GM12878 (cell line): ENCODE results near the gene TXLNA. TPM values are rescaled to one million over a fixed set of nuclear protein-coding genes. Genes with fewer than 3 reads are reported as not detected.

Source experiments
- ATAC-seq: fragments of 200-7000 bp; cut with Tn5 transposase; 3 replicates; pipeline ENCODE4 v1.9.1; 2020; ENCODE audit warnings: mild to moderate bottlenecking, moderate library complexity
- BruUV-seq: library from RNA; stranded (reverse); fragments of 400-500 nt; replicated peaks from 2 replicates; lab custom pipeline; 2021; lab: Mats Ljungman, UMichigan
- CTCF ChIA-PET: fragments of 300-600 bp; sonication (Branson Sonifier 250); formaldehyde crosslinking; extraction: SDS; loops from one replicate; lab custom pipeline; 2021; ENCODE audit warnings: inconsistent platforms; lab: Yijun Ruan, JAX
- POLR2A ChIA-PET: fragments of 350-600 bp; formaldehyde crosslinking; extraction: SDS; loops from one replicate; lab custom pipeline; 2021; ENCODE audit warnings: inconsistent platforms; lab: Charles Lee
- RAD21 ChIA-PET: fragments of 300-600 bp; sonication (Branson Sonifier 250); formaldehyde crosslinking; loops from one replicate; lab custom pipeline; 2023; ENCODE audit warnings: antibody characterized with exemption; ENCODE audit not compliant: unreplicated experiment; lab: Charles Lee
- SMC1A ChIA-PET: fragments of 300-600 bp; sonication (Branson Sonifier 250); formaldehyde crosslinking; loops from one replicate; lab custom pipeline; 2023; ENCODE audit not compliant: unreplicated experiment, uncharacterized antibody; lab: Charles Lee
- DNase-seq: peaks from one replicate; pipeline ENCODE4 v3.0.0-alpha.2; 2011; ENCODE audit warnings: low read depth, low spot score
- FAIRE-seq: peaks from 3 replicates; lab custom pipeline; 2011; peaks lifted over from hg19 to GRCh38; lab: Jason Lieb, UNC
- H2AFZ ChIP-seq: 2 replicates; pipeline ENCODE4 v1.6.0; 2011; ENCODE audit warnings: low read depth, low read length, control low read depth; ENCODE audit not compliant: control insufficient read depth
- H3K27ac ChIP-seq: 2 replicates; pipeline ENCODE4 v1.5.1; 2011; ENCODE audit warnings: control low read depth; ENCODE audit not compliant: control insufficient read depth, insufficient read depth
- H3K27me3 ChIP-seq, 2 experiments: replicated peaks in 1 of 2; 2 replicates each; pipeline versions ENCODE4 v1.6.0 to v1.6.1; 2011; ENCODE audit warnings: low read length in 1 of 2; ENCODE audit not compliant: control insufficient read depth in 2 of 2, insufficient read depth in 2 of 2
- H3K36me3 ChIP-seq, 2 experiments: 2 replicates each; pipeline ENCODE4 v1.5.1; 2011; ENCODE audit warnings: low read length in 1 of 2; ENCODE audit not compliant: control insufficient read depth in 2 of 2, insufficient read depth in 2 of 2
- H3K4me1 ChIP-seq: 2 replicates; pipeline ENCODE4 v1.6.1; 2011; ENCODE audit warnings: mild to moderate bottlenecking, low read length, moderate library complexity, mixed read lengths; ENCODE audit not compliant: control insufficient read depth, insufficient read depth
- H3K4me2 ChIP-seq: 2 replicates; pipeline ENCODE4 v1.6.0; 2011; ENCODE audit warnings: control low read depth; ENCODE audit not compliant: control insufficient read depth, insufficient read depth
- H3K4me3 ChIP-seq: fragments of 200-600 bp; sonication (generic); 2 replicates; pipeline ENCODE4 v1.5.1; 2016
- H3K79me2 ChIP-seq: 2 replicates; pipeline ENCODE4 v1.6.0; 2011; ENCODE audit warnings: low read length; ENCODE audit not compliant: control insufficient read depth, insufficient read depth
- H3K9ac ChIP-seq: 2 replicates; pipeline ENCODE4 v1.8.0; 2011; ENCODE audit warnings: low read length, control low read depth, mixed read lengths; ENCODE audit not compliant: control insufficient read depth, insufficient read depth
- H3K9me3 ChIP-seq: replicated peaks from 3 replicates; pipeline ENCODE4 v1.5.1; 2011; ENCODE audit warnings: mild to moderate bottlenecking, low read length; ENCODE audit not compliant: control insufficient read depth, insufficient read depth
- H4K20me1 ChIP-seq: 2 replicates; pipeline ENCODE4 v1.6.0; 2011; ENCODE audit not compliant: control insufficient read depth, insufficient read depth
- CBFB ChIP-seq: IDR thresholded peaks from 2 replicates; pipeline ENCODE4 v1.6.1; 2016; ENCODE audit warnings: antibody characterized with exemption, low read depth
- CBX3 ChIP-seq: fragments of 200-600 bp; sonication (generic); IDR thresholded peaks from 2 replicates; pipeline ENCODE4 v1.6.1; 2016; ENCODE audit warnings: low read depth, borderline replicate concordance
- CEBPB ChIP-seq, 2 experiments: fragments of 150-350 bp in 1 of 2; IDR thresholded peaks; 2 replicates each; pipeline ENCODE4 v1.6.1; 2012 to 2014; ENCODE audit warnings: low read depth in 2 of 2, low read length in 2 of 2, borderline replicate concordance in 1 of 2, inconsistent platforms in 1 of 2
- IRF4 ChIP-seq: IDR thresholded peaks from 2 replicates; pipeline ENCODE4 v1.6.1; 2011; ENCODE audit warnings: low read depth, low read length
- MTA2 ChIP-seq: fragments of 450-650 bp; IDR thresholded peaks from 2 replicates; pipeline ENCODE4 v1.6.1; 2016; ENCODE audit warnings: low read depth, mild to moderate bottlenecking, moderate library complexity
- MYC ChIP-seq: IDR thresholded peaks from 2 replicates; pipeline ENCODE4 v1.6.1; 2011; ENCODE audit warnings: mild to moderate bottlenecking, low read length, moderate library complexity, inconsistent platforms; ENCODE audit not compliant: insufficient read depth, insufficient replicate concordance, insufficient read length, severe bottlenecking
- NBN ChIP-seq: fragments of 450-650 bp; IDR thresholded peaks from 2 replicates; pipeline ENCODE4 v1.6.1; 2016
- NFXL1 ChIP-seq: fragments of 450-650 bp; IDR thresholded peaks from 2 replicates; pipeline ENCODE4 v1.6.1; 2017; ENCODE audit warnings: antibody characterized with exemption, mild to moderate bottlenecking, borderline replicate concordance
- NRF1 ChIP-seq: conservative IDR thresholded peaks from 2 replicates; pipeline ENCODE4 v1.6.1; 2011; ENCODE audit warnings: mild to moderate bottlenecking, low read depth, low read length, improper control_type of control experiment
- POLR2AphosphoS2 ChIP-seq: IDR thresholded peaks from 2 replicates; pipeline ENCODE4 v1.6.1; 2011; ENCODE audit warnings: low read depth, mild to moderate bottlenecking, low read length, improper control_type of control experiment, moderate library complexity
- TCF12 ChIP-seq: IDR thresholded peaks from 2 replicates; pipeline ENCODE4 v1.6.1; 2011; ENCODE audit warnings: low read depth, mild to moderate bottlenecking, low read length
- YY1 ChIP-seq: IDR thresholded peaks from 2 replicates; pipeline ENCODE4 v1.6.1; 2011; ENCODE audit warnings: low read depth, mild to moderate bottlenecking, low read length
- WGBS: methylation state at CpG from one replicate; pipeline ENCODE4 v1.1.6; 2016; ENCODE audit warnings: low lambda C conversion rate; ENCODE audit not compliant: insufficient replicate concordance, insufficient coverage; ENCODE audit errors: missing lambda C conversion rate; 5-methylcytosine and 5-hydroxymethylcytosine counted together
- in situ Hi-C: fragments of 300-500 bp; cut with MboI; formaldehyde crosslinking; loops from 9 replicates; pipeline ENCODE4 v1.14.3; 2018; ENCODE audit warnings: mixed read lengths
- intact Hi-C: fragments of 100-400 bp; cut with micrococcal nuclease; formaldehyde crosslinking; loops from one replicate; pipeline ENCODE4 v1.14.2; 2022; ENCODE audit not compliant: unreplicated experiment
- polyA plus RNA-seq, 11 experiments: library from polyadenylated mRNA; depleted of rRNA in 4 of 11; unstranded in 6 of 11; stranded (reverse) in 5 of 11; fragments of >200 nt; fragmentation: Nextera tagmentation in 4 of 11; fragmentation: Illumina TruSeq in 1 of 11; extraction: Ambion mirVana in 4 of 11; extraction: Trizol in 1 of 11; gene quantifications; 1 replicate in 1 of 11; 2 replicates in 10 of 11; pipeline versions ENCODE4 v1.2.1 to v1.2.3, GENCODE V29; 2011 to 2016; ENCODE audit warnings: inconsistent platforms in 2 of 11, missing spikeins in 2 of 11, low read depth in 1 of 11
- total RNA-seq, 4 experiments: library from RNA; depleted of rRNA in 3 of 4; stranded (reverse); fragments of >200 nt in 3 of 4; fragmentation: Illumina TruSeq in 1 of 4; extraction: Trizol in 1 of 4; gene quantifications; 2 replicates each; pipeline versions ENCODE4 v1.2.1 to v1.2.3, GENCODE V29; 2013 to 2021
- TF ChIP-seq, protein P1 (sequence below): fragments of 450-650 bp; IDR thresholded peaks from 2 replicates; pipeline ENCODE4 v1.6.1; 2017; ENCODE audit warnings: borderline replicate concordance
- TF ChIP-seq, protein P2 (sequence below): IDR thresholded peaks from 2 replicates; pipeline ENCODE4 v1.6.1; 2011; ENCODE audit warnings: borderline replicate concordance, low read depth, mild to moderate bottlenecking, moderate library complexity, low read length; ENCODE audit not compliant: insufficient read depth, poor library complexity, severe bottlenecking
- TF ChIP-seq, protein P3 (sequence below): fragments of 450-650 bp; IDR thresholded peaks from 2 replicates; pipeline ENCODE4 v1.6.1; 2017; ENCODE audit warnings: mild to moderate bottlenecking

Gene TXLNA
- total and polyA plus RNA-seq, 10 of the 15 experiments (the other 5 are each of a cell fraction or from before 2014, with no cell fraction given) = 7.2 to 93.7 (median 47.9) TPM

DNA sequence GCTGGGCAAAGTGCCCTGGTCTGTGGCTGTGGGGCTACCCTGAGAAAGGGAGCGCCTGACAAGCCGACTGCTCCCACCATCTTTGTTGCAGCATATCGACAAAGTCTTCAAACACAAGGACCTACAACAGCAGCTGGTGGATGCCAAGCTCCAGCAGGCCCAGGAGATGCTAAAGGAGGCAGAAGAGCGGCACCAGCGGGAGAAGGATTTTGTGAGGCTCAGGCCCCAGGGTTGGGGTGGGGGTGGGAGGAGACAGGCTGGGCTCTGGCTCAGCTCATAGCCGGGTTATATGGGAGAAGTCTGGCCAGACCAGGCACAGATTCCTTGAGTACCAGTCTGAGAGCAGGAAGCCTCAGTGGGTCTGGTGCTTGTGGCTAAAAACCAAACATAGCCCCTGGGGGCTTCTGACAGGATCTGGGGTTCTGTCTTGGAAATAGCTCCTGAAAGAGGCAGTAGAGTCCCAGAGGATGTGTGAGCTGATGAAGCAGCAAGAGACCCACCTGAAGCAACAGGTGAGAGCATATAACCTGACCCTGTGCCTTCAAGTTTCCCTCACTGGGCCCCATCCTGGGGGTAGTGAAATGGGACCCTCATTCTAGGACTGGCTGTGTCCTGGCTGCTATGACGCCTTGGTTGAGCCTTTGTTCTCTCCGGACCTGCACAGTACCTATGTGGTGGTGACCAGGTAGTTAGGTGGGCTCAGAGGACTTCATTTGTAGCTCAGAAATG, 12.9 kb downstream of the TXLNA start:
- peaks cover under 1% of the 10 kb centered on the region for H3K79me2 ChIP-seq
- ChIA-PET RAD21 (interaction anchor here (0.6 kb wide), 1 partner anchor 26 kb away, joined by 4 read pairs; no protein-coding TSS in a partner anchor), CTCF (interaction anchor here (1.0 kb wide), 1 partner anchor 8 kb away, joined by 3 read pairs; the partner anchor contains the start of gene CCDC28B), SMC1A (interaction anchor here (1.1 to 1.6 kb wide), 2 partner anchors 13 to 49 kb away, joined by 3 to 4 read pairs; partner anchors contain the start of gene IQCC), POLR2A (interaction anchor here (0.6 to 1.0 kb wide), 4 partner anchors 7 to 102 kb away, joined by 3 read pairs; no protein-coding TSS in a partner anchor)
- ATAC-seq = no peak
- 0 out of 2 replicates have a peak, but pooled peaks cover 6% of the 10 kb centered on the region for H3K4me1 ChIP-seq
- no peak overlapping the region for H3K27ac ChIP-seq
- no TSS peak for BruUV-seq
- no peak overlapping the region for H3K4me2 ChIP-seq
- H3K9ac ChIP-seq = no peak overlapping the region
- no peak overlapping the region for H3K4me3 ChIP-seq
- no peak overlapping the region for H2AFZ ChIP-seq
- H3K9me3 ChIP-seq = no peaks in the 10 kb centered on the region
- H3K36me3 ChIP-seq = peaks cover 54 to 71% of the 10 kb centered on the region in 2 experiments
- 92% methylated on average over 8 of the region's 8 CpGs for WGBS
- in situ Hi-C loops = no loop called here
- FAIRE-seq = no peak
- H4K20me1 ChIP-seq = no peaks in the 10 kb centered on the region
- no peaks in the 10 kb centered on the region for H3K27me3 ChIP-seq
- DNase-seq = no peak
- intact Hi-C loops = no loop called here
- TF ChIP-seq NFXL1 (no peak), CBFB (no peak), TCF12 (no peak), YY1 (no peak), MTA2 (no peak), MYC (no peak), NBN (no peak), CBX3 (no peak), IRF4 (no peak), CEBPB (IDR thresholded peaks at IDR 0.05; ENCODE audit: borderline replicate concordance in 1 of 2, low read depth in 2 of 2, low read length in 2 of 2) (no peak), NRF1 (no peak), POLR2AphosphoS2 (no peak)
- TF ChIP-seq, protein P1, sequence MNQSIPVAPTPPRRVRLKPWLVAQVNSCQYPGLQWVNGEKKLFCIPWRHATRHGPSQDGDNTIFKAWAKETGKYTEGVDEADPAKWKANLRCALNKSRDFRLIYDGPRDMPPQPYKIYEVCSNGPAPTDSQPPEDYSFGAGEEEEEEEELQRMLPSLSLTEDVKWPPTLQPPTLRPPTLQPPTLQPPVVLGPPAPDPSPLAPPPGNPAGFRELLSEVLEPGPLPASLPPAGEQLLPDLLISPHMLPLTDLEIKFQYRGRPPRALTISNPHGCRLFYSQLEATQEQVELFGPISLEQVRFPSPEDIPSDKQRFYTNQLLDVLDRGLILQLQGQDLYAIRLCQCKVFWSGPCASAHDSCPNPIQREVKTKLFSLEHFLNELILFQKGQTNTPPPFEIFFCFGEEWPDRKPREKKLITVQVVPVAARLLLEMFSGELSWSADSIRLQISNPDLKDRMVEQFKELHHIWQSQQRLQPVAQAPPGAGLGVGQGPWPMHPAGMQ = no peak
- TF ChIP-seq, protein P2, sequence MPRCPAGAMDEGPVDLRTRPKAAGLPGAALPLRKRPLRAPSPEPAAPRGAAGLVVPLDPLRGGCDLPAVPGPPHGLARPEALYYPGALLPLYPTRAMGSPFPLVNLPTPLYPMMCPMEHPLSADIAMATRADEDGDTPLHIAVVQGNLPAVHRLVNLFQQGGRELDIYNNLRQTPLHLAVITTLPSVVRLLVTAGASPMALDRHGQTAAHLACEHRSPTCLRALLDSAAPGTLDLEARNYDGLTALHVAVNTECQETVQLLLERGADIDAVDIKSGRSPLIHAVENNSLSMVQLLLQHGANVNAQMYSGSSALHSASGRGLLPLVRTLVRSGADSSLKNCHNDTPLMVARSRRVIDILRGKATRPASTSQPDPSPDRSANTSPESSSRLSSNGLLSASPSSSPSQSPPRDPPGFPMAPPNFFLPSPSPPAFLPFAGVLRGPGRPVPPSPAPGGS = no peak
- TF ChIP-seq, protein P3, sequence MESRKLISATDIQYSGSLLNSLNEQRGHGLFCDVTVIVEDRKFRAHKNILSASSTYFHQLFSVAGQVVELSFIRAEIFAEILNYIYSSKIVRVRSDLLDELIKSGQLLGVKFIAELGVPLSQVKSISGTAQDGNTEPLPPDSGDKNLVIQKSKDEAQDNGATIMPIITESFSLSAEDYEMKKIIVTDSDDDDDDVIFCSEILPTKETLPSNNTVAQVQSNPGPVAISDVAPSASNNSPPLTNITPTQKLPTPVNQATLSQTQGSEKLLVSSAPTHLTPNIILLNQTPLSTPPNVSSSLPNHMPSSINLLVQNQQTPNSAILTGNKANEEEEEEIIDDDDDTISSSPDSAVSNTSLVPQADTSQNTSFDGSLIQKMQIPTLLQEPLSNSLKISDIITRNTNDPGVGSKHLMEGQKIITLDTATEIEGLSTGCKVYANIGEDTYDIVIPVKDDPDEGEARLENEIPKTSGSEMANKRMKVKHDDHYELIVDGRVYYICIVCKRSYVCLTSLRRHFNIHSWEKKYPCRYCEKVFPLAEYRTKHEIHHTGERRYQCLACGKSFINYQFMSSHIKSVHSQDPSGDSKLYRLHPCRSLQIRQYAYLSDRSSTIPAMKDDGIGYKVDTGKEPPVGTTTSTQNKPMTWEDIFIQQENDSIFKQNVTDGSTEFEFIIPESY = no peak
